Activated T-helper 2 cell treated with anti-CD3 and anti-CD28 coated beads, Interferon-gamma antibody, Interleukin-2, Interleukin-4, amounts not matched to agents 10 μg/mL and 5 μg/mL and 100 μg/mL, durations not matched to agents 14 hours and 24 hours and 36 hours (primary cell): Measurements from ENCODE around the gene WFDC8. TPM values are rescaled to one million over a fixed set of nuclear protein-coding genes. Genes with fewer than 3 reads are reported as not detected.

Source experiments
- DNase-seq: peaks from one replicate; pipeline ENCODE4 v3.0.0; 2021; ENCODE audit warnings: low spot score
- H3K27ac Mint-ChIP-seq: one replicate; pipeline ENCODE4 v1.8.0; 2021; ENCODE audit warnings: mixed read lengths
- H3K27me3 Mint-ChIP-seq: one replicate; pipeline ENCODE4 v1.8.0; 2021; ENCODE audit warnings: low read depth, mixed read lengths
- H3K36me3 Mint-ChIP-seq: one replicate; pipeline ENCODE4 v1.8.0; 2021; ENCODE audit warnings: low read depth, mixed read lengths
- H3K4me1 Mint-ChIP-seq: one replicate; pipeline ENCODE4 v1.8.0; 2021; ENCODE audit warnings: low read depth, mixed read lengths
- H3K4me3 Mint-ChIP-seq: one replicate; pipeline ENCODE4 v1.8.0; 2021; ENCODE audit warnings: low read depth, mild to moderate bottlenecking, moderate library complexity, mixed read lengths
- H3K9me3 Mint-ChIP-seq: one replicate; pipeline ENCODE4 v1.8.0; 2021; ENCODE audit warnings: mixed read lengths
- intact Hi-C: fragments of 100-400 bp; cut with micrococcal nuclease; formaldehyde crosslinking; loops from one replicate; pipeline ENCODE4 v1.15.1; 2023
- total RNA-seq: library from RNA; stranded (reverse); gene quantifications from 2 replicates; pipeline ENCODE4 v1.2.3, GENCODE V29; 2022

The WFDC8 gene
- total RNA-seq, 1 donor from 2014 or later: not detected

GRCh38 chr20:45507011-45507820 lies 71.9 kb downstream of the WFDC8 start:
- Mint-ChIP-seq H3K27ac (no peak overlapping the region), H3K36me3 (no peaks in the 10 kb centered on the region), H3K4me1 (peaks cover 14% of the 10 kb centered on the region), H3K27me3 (peaks cover 27% of the 10 kb centered on the region), H3K4me3 (no peak overlapping the region), H3K9me3 (no peaks in the 10 kb centered on the region)
- DNase-seq: no peak
- intact Hi-C loops: loop anchor here (2.0 kb wide), 1 partner anchor 246 kb away; no protein-coding TSS in a partner anchor

GRCh38 chr20:45506398-45506797 lies 72.7 kb downstream of the WFDC8 start:
- Mint-ChIP-seq H3K4me1 (peaks cover 14% of the 10 kb centered on the region), H3K9me3 (no peaks in the 10 kb centered on the region), H3K27ac (no peak overlapping the region), H3K27me3 (peaks cover 31% of the 10 kb centered on the region), H3K4me3 (no peak overlapping the region), H3K36me3 (no peaks in the 10 kb centered on the region)
- DNase-seq: no peak
- intact Hi-C loops: loop anchor here (2.0 kb wide), 1 partner anchor 246 kb away; no protein-coding TSS in a partner anchor

GRCh38 chr20:45503403-45503802 lies 75.7 kb downstream of the WFDC8 start:
- no peak overlapping the region for H3K4me3 Mint-ChIP-seq
- intact Hi-C loops: no loop called here
- no peaks in the 10 kb centered on the region for H3K9me3 Mint-ChIP-seq
- DNase-seq: no peak
- no peaks in the 10 kb centered on the region for H3K36me3 Mint-ChIP-seq
- H3K27ac Mint-ChIP-seq: no peak overlapping the region
- peaks cover 24% of the 10 kb centered on the region for H3K27me3 Mint-ChIP-seq
- peaks cover 14% of the 10 kb centered on the region for H3K4me1 Mint-ChIP-seq

DNA sequence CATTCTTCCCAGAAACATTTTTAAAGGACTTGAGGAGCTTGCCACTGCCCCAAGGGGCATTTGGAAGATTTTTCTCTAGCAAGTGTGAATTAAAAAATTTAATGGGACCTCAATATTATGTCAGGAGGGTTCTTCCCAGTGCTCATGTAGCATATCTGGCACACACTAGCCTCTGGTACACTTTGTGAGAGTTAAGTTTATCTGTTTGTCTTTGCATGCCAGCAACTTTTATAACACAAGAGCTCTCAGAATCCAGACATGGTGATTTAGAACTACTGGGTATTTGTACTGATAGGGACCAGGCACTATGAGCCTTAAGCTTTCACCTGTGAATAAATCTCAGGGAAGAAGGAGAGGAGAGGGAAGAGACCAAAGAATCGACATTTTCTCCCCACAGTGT lies 76.5 kb downstream of the WFDC8 start:
- no peak overlapping the region for H3K27ac Mint-ChIP-seq
- H3K36me3 Mint-ChIP-seq: no peaks in the 10 kb centered on the region
- H3K9me3 Mint-ChIP-seq: no peaks in the 10 kb centered on the region
- peaks cover 9% of the 10 kb centered on the region for H3K4me1 Mint-ChIP-seq
- H3K27me3 Mint-ChIP-seq: peaks cover 23% of the 10 kb centered on the region
- intact Hi-C loops: no loop called here
- H3K4me3 Mint-ChIP-seq: no peak overlapping the region
- DNase-seq: no peak

Other genes starting within 250 kb of the WFDC8 start
- 133 and 136 TPM in 2 replicates for gene SDC4, start 230.9 kb downstream of the WFDC8 start, total RNA-seq
- 16.8 and 20.1 TPM in 2 replicates for gene SYS1, start 216.1 kb downstream of the WFDC8 start, total RNA-seq
- gene TP53TG5, start 201.0 kb downstream of the WFDC8 start, total RNA-seq: not detected in 2 replicates
- 12.3 and 12.8 TPM in 2 replicates for gene DBNDD2, start 171.0 kb downstream of the WFDC8 start, total RNA-seq
- gene PIGT, start 163.1 kb downstream of the WFDC8 start, total RNA-seq: 72.5 and 72.7 TPM in 2 replicates
- gene WFDC2, start 109.5 kb downstream of the WFDC8 start, total RNA-seq: not detected in 2 replicates
- not detected in 2 replicates for gene SPINT3, start 63.7 kb downstream of the WFDC8 start, total RNA-seq
- not detected in 2 replicates for gene WFDC6, start 39.8 kb downstream of the WFDC8 start, total RNA-seq
- not detected in 2 replicates for gene EPPIN, start 31.9 kb downstream of the WFDC8 start, total RNA-seq
- not detected in 2 replicates for gene WFDC10A, start 50.5 kb upstream of the WFDC8 start, total RNA-seq
- gene WFDC9, start 52.0 kb upstream of the WFDC8 start, total RNA-seq: not detected in 2 replicates
- gene WFDC11, start 91.0 kb upstream of the WFDC8 start, total RNA-seq: not detected in 2 replicates
- not detected in 2 replicates for gene WFDC13, start 122.8 kb upstream of the WFDC8 start, total RNA-seq
- gene WFDC10B, start 125.7 kb upstream of the WFDC8 start, total RNA-seq: not detected in 2 replicates
- not detected in 2 replicates for gene SPINT4, start 143.1 kb upstream of the WFDC8 start, total RNA-seq
- 0.39 TPM in 1 of 2 replicates, not detected in the other for gene WFDC3, start 212.6 kb upstream of the WFDC8 start, total RNA-seq
- gene DNTTIP1, start 212.7 kb upstream of the WFDC8 start, total RNA-seq: 30.7 and 35.2 TPM in 2 replicates
- gene UBE2C, start 233.4 kb upstream of the WFDC8 start, total RNA-seq: 142 and 145 TPM in 2 replicates
- gene TNNC2, start 248.0 kb upstream of the WFDC8 start, total RNA-seq: 0.28 TPM in 1 of 2 replicates, not detected in the other